ENCODE measurements around the gene DUSP28.

DNA sequence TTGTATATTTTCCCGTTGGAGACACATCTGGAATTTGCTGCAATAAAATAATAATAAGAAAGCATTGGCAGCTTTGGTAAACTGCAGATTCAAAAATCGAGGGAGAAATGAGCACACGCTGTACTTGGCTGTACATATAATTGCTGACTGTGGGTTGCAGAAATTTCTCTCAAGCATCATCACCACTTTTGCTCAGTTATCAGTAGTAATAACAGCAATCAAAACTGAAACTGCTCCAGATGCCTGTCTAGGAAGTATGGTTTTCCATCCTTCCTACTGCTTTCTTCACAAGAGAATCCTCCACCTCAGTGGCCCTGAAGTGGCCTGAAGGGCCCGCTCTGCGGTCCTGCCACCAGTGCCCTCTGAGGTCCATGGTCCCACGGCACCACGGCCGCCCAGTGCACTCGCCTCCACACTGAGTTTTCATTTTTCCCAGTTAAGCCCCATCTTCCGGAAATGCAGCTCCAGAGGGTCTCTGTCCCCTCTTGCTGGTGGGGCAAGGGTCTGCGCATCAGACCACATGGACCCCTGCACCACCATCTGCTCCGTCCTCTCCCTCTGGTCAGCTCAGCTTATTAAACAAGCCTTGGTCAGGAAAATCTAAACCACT is 3.9 kb downstream of the DUSP28 start:
- TF ChIP-seq, protein P1, sequence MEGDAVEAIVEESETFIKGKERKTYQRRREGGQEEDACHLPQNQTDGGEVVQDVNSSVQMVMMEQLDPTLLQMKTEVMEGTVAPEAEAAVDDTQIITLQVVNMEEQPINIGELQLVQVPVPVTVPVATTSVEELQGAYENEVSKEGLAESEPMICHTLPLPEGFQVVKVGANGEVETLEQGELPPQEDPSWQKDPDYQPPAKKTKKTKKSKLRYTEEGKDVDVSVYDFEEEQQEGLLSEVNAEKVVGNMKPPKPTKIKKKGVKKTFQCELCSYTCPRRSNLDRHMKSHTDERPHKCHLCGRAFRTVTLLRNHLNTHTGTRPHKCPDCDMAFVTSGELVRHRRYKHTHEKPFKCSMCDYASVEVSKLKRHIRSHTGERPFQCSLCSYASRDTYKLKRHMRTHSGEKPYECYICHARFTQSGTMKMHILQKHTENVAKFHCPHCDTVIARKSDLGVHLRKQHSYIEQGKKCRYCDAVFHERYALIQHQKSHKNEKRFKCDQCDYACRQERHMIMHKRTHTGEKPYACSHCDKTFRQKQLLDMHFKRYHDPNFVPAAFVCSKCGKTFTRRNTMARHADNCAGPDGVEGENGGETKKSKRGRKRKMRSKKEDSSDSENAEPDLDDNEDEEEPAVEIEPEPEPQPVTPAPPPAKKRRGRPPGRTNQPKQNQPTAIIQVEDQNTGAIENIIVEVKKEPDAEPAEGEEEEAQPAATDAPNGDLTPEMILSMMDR (conservative IDR thresholded peaks at IDR 0.05) = no peak
- no peak for TF ChIP-seq EZH2 (IDR thresholded peaks at IDR 0.05; ENCODE audit: low read depth)
